CD14-positive monocyte (primary cell): Measurements from ENCODE around the gene PET117. TPM values are rescaled to one million over a fixed set of nuclear protein-coding genes. Genes with fewer than 3 reads are reported as not detected.

Source experiments
- DNase-seq, 3 donors: peaks; one replicate each; pipeline ENCODE4 v3.0.0-alpha.2; 2011 to 2022
- H2AFZ ChIP-seq: 2 replicates; pipeline ENCODE4 v1.6.0; 2012; ENCODE audit warnings: mild to moderate bottlenecking, low read depth, low read length, inconsistent platforms; ENCODE audit not compliant: insufficient read depth, poor library complexity, severe bottlenecking
- H3K27ac ChIP-seq, 2 donors: 1 replicate in 1 of 2; 2 replicates in 1 of 2; pipeline ENCODE4 v1.5.1; 2012 to 2013; ENCODE audit warnings: low read length in 2 of 2, control low read depth in 1 of 2, inconsistent platforms in 1 of 2, low read depth in 1 of 2, mild to moderate bottlenecking in 1 of 2
- H3K27me3 ChIP-seq, 2 donors: one replicate each; pipeline versions ENCODE4 v1.6.0 to v1.6.1; 2011 to 2013; ENCODE audit warnings: low read length in 2 of 2; ENCODE audit not compliant: control insufficient read depth in 2 of 2, insufficient read depth in 2 of 2
- H3K36me3 ChIP-seq, 2 donors: replicated peaks in 1 of 2; 1 replicate in 1 of 2; 2 replicates in 1 of 2; pipeline versions ENCODE4 v1.5.1 to v1.6.1; 2012 to 2013; ENCODE audit warnings: low read length in 2 of 2, control low read depth in 1 of 2, inconsistent platforms in 1 of 2, mild to moderate bottlenecking in 1 of 2; ENCODE audit not compliant: insufficient read depth in 2 of 2, control insufficient read depth in 1 of 2
- H3K4me1 ChIP-seq, 2 donors: 1 replicate in 1 of 2; 2 replicates in 1 of 2; pipeline versions ENCODE4 v1.5.1 to v1.6.1; 2012 to 2013; ENCODE audit warnings: low read length in 2 of 2, control low read depth in 1 of 2, inconsistent platforms in 1 of 2, mild to moderate bottlenecking in 1 of 2, moderate library complexity in 1 of 2; ENCODE audit not compliant: insufficient read depth in 2 of 2, control insufficient read depth in 1 of 2
- H3K4me2 ChIP-seq: replicated peaks from 2 replicates; pipeline ENCODE3; 2012; ENCODE audit warnings: low read length, moderate library complexity, mild to moderate bottlenecking; ENCODE audit not compliant: poor library complexity, severe bottlenecking; ENCODE audit errors: extremely low read depth
- H3K4me3 ChIP-seq, 3 experiments: fragments of 200-600 bp in 1 of 3; sonication (generic) in 1 of 3; replicated peaks in 1 of 3; 1 replicate in 2 of 3; 2 replicates in 1 of 3; pipeline ENCODE4 v1.5.1; 2011 to 2013; ENCODE audit warnings: low read length in 3 of 3, mild to moderate bottlenecking in 3 of 3, control low read depth in 2 of 3, low read depth in 2 of 3, inconsistent platforms in 1 of 3, moderate library complexity in 1 of 3
- H3K79me2 ChIP-seq: 2 replicates; pipeline ENCODE4 v1.6.0; 2012; ENCODE audit warnings: mild to moderate bottlenecking, control low read depth, inconsistent platforms, low read length, moderate library complexity; ENCODE audit not compliant: insufficient read depth
- H3K9ac ChIP-seq: 2 replicates; pipeline ENCODE4 v1.6.0; 2017; ENCODE audit warnings: low read length, mild to moderate bottlenecking; ENCODE audit not compliant: insufficient read depth, poor library complexity, severe bottlenecking
- H3K9me3 ChIP-seq, 2 donors: replicated peaks in 1 of 2; 1 replicate in 1 of 2; 2 replicates in 1 of 2; pipeline versions ENCODE4 v1.5.1 to v1.6.1; 2012 to 2013; ENCODE audit warnings: low read length in 2 of 2, control low read depth in 1 of 2; ENCODE audit not compliant: control insufficient read depth in 1 of 2, insufficient read depth in 1 of 2
- H4K20me1 ChIP-seq: 2 replicates; pipeline ENCODE4 v1.6.0; 2012; ENCODE audit warnings: mild to moderate bottlenecking, low read length, control low read depth, moderate library complexity; ENCODE audit not compliant: insufficient read depth
- H3K27ac Mint-ChIP-seq, 7 donors: one replicate each; pipeline ENCODE4 v1.8.0; 2020; ENCODE audit warnings: mild to moderate bottlenecking in 7 of 7, mixed read lengths in 7 of 7, moderate library complexity in 6 of 7, inconsistent platforms in 2 of 7
- H3K27me3 Mint-ChIP-seq, 3 donors: one replicate each; pipeline ENCODE4 v1.8.0; 2021 to 2022; ENCODE audit warnings: low read depth in 3 of 3, mild to moderate bottlenecking in 3 of 3, mixed read lengths in 3 of 3, moderate library complexity in 3 of 3, inconsistent platforms in 1 of 3
- H3K36me3 Mint-ChIP-seq, 2 donors: one replicate each; pipeline ENCODE4 v1.8.0; 2020; ENCODE audit warnings: mixed read lengths in 2 of 2, inconsistent platforms in 1 of 2, mild to moderate bottlenecking in 1 of 2
- H3K4me1 Mint-ChIP-seq: one replicate; pipeline ENCODE4 v1.8.0; 2020; ENCODE audit warnings: mild to moderate bottlenecking, mixed read lengths
- H3K4me3 Mint-ChIP-seq, 2 donors: one replicate each; pipeline ENCODE4 v1.8.0; 2020; ENCODE audit warnings: mild to moderate bottlenecking in 2 of 2, mixed read lengths in 2 of 2, moderate library complexity in 1 of 2
- H3K9me3 Mint-ChIP-seq, 7 donors: one replicate each; pipeline ENCODE4 v1.8.0; 2020 to 2022; ENCODE audit warnings: mixed read lengths in 7 of 7, mild to moderate bottlenecking in 6 of 7, moderate library complexity in 6 of 7, inconsistent platforms in 2 of 7
- CTCF ChIP-seq: fragments of 200-600 bp; IDR thresholded peaks from one replicate; pipeline ENCODE4 v1.8.0; 2022; ENCODE audit warnings: antibody characterized with exemption, mild to moderate bottlenecking
- WGBS: methylation state at CpG from one replicate; pipeline ENCODE4 v1.1.5; 2013; ENCODE audit warnings: missing lambda C conversion rate; ENCODE audit not compliant: insufficient coverage; 5-methylcytosine and 5-hydroxymethylcytosine counted together
- intact Hi-C, 2 donors: fragments of 100-400 bp; cut with micrococcal nuclease; formaldehyde crosslinking; loops; one replicate each; pipeline versions ENCODE4 v1.15.0 to v1.15.1; 2023
- polyA plus RNA-seq, 3 donors: library from polyadenylated mRNA; depleted of rRNA in 1 of 3; unstranded in 2 of 3; stranded (reverse) in 1 of 3; fragments of 300-500 nt in 2 of 3; fragments of >200 nt in 1 of 3; fragmentation: Illumina TruSeq in 2 of 3; gene quantifications; 1 replicate in 2 of 3; 2 replicates in 1 of 3; pipeline ENCODE4 v1.2.3, GENCODE V29; 2012 to 2021

PET117 gene
- polyA plus RNA-seq, 3 donors = 3.9 to 19.5 (median 16.6) TPM

- no peak overlapping the region for H3K9ac ChIP-seq
- no peak overlapping the region for H2AFZ ChIP-seq
- H3K4me1 Mint-ChIP-seq = peaks cover 26% of the 10 kb centered on the region
- no peak for DNase-seq
- peaks cover 0 to 3% (median 0%) of the 10 kb centered on the region in 3 donors for H3K27me3 Mint-ChIP-seq
- peaks cover 16 to 25% of the 10 kb centered on the region in 2 donors for H3K4me1 ChIP-seq
- no peak overlapping the region for H3K4me3 ChIP-seq
- TF ChIP-seq CTCF = no peak
- H3K4me3 Mint-ChIP-seq = peak overlapping the region in 1 of 2 donors; percentile 40
- H3K36me3 Mint-ChIP-seq = peaks cover 18 to 25% of the 10 kb centered on the region in 2 donors
- H3K27ac Mint-ChIP-seq = peak overlapping the region in 1 of 7 donors; percentile 16
- no peak overlapping the region for H3K4me2 ChIP-seq
- 88% methylated on average over 2 of the region's 2 CpGs for WGBS
- H3K9me3 Mint-ChIP-seq = no peaks in the 10 kb centered on the region
- H3K9me3 ChIP-seq = no peaks in the 10 kb centered on the region
- H3K36me3 ChIP-seq = peaks cover 11 to 29% of the 10 kb centered on the region in 2 donors
- intact Hi-C loops = loop anchor here (5.0 to 10.0 kb wide), 5 partner anchors 85 to 657 kb away; partner anchors contain the start of genes OVOL2 (in 1 of the 2) and ZNF133 (in 1 of the 2)
- peaks cover 8% of the 10 kb centered on the region for H4K20me1 ChIP-seq
- H3K27ac ChIP-seq = no peak overlapping the region
- no peaks in the 10 kb centered on the region for H3K27me3 ChIP-seq
- peaks cover 42% of the 10 kb centered on the region for H3K79me2 ChIP-seq
Measured at GRCh38 chr20:18139832-18140231, 2.2 kb downstream of the PET117 start.

- H3K9ac ChIP-seq = no peak overlapping the region
- Mint-ChIP-seq H3K27me3 (no peaks in the 10 kb centered on the region), H3K36me3 (peaks cover 32 to 59% of the 10 kb centered on the region in 2 donors), H3K4me1 (peaks cover 6% of the 10 kb centered on the region), H3K4me3 (no peak overlapping the region), H3K27ac (no peak overlapping the region), H3K9me3 (no peaks in the 10 kb centered on the region)
- H3K9me3 ChIP-seq = no peaks in the 10 kb centered on the region
- H3K4me2 ChIP-seq = no peak overlapping the region
- H3K36me3 ChIP-seq = peaks cover 24 to 53% of the 10 kb centered on the region in 2 donors
- H3K4me1 ChIP-seq = no peaks in the 10 kb centered on the region
- DNase-seq = no peak
- no peaks in the 10 kb centered on the region for H3K27me3 ChIP-seq
- H2AFZ ChIP-seq = no peak overlapping the region
- no CpG with 5 or more reads among the region's 1 CpG for WGBS
- intact Hi-C loops = loop anchor here in 1 of 2 donors (5.0 kb wide), 1 partner anchor 172 kb away; no protein-coding TSS in a partner anchor
- no peak overlapping the region for H3K27ac ChIP-seq
- no peak for TF ChIP-seq CTCF
- H3K79me2 ChIP-seq = peaks cover 24% of the 10 kb centered on the region
- H4K20me1 ChIP-seq = peaks cover 4% of the 10 kb centered on the region
- no peak overlapping the region for H3K4me3 ChIP-seq
Measured at GRCh38 chr20:18144541-18145099, 7.0 kb downstream of the PET117 start.
